ENCODE measurements around the gene ACOT8. TPM values are rescaled to one million over a fixed set of nuclear protein-coding genes. Genes with fewer than 3 reads are reported as not detected.

The ACOT8 gene
- total and polyA plus RNA-seq, 3 experiments from 2014 or later = 27.1 to 41.0 (median 27.3) TPM

DNA sequence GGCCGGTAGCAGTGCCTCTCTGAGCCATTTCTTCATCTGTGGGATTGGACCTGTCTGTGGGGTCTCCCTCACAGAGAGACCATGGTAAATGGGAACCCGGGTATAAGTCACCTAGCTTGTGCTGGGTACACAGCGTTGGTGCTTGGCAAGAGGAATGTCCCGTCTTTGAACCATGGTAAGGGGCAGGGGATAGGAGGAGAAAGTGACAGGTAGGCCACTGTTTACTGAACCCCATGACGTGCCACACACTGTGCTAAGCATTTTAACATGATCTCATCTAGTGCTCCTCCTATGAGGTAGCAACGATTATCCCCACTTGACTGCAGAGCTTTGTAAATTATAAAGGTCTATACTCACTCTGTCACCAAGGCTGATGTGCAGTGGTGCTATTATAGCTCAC is 29.5 kb downstream of the ACOT8 start:
- H3K4me3 ChIP-seq (ENCODE audit: low read length) = no peak overlapping the region
- CTCF ChIA-PET = no interaction called here
- POLR2A ChIA-PET = interaction anchor here (0.6 kb wide), 1 partner anchor 57 kb away, joined by 3 read pairs; no protein-coding TSS in a partner anchor
- Mint-ChIP-seq H3K9me3 (no peaks in the 10 kb centered on the region), H3K27ac (no peak overlapping the region), H3K36me3 (no peaks in the 10 kb centered on the region), H3K4me1 (peaks cover 10 to 23% (median 12%) of the 10 kb centered on the region in 3 donors), H3K4me3 (peak overlapping the region in 1 of 7 donors; percentile 19), H3K27me3 (peaks cover 13 to 25% of the 10 kb centered on the region in 2 donors)
- no peaks in the 10 kb centered on the region for H3K36me3 ChIP-seq (ENCODE audit: insufficient read depth, low read length)
- peaks cover 13% of the 10 kb centered on the region for H3K27me3 ChIP-seq (ENCODE audit: insufficient read depth, low read length, poor library complexity, severe bottlenecking)
- no peaks in the 10 kb centered on the region for H3K4me1 ChIP-seq (ENCODE audit: insufficient read depth, low read length)
- H3K27ac ChIP-seq (ENCODE audit: low read depth, low read length) = no peak overlapping the region
- H3K9me3 ChIP-seq (ENCODE audit: low read length) = no peaks in the 10 kb centered on the region
- no peak for DNase-seq

DNA sequence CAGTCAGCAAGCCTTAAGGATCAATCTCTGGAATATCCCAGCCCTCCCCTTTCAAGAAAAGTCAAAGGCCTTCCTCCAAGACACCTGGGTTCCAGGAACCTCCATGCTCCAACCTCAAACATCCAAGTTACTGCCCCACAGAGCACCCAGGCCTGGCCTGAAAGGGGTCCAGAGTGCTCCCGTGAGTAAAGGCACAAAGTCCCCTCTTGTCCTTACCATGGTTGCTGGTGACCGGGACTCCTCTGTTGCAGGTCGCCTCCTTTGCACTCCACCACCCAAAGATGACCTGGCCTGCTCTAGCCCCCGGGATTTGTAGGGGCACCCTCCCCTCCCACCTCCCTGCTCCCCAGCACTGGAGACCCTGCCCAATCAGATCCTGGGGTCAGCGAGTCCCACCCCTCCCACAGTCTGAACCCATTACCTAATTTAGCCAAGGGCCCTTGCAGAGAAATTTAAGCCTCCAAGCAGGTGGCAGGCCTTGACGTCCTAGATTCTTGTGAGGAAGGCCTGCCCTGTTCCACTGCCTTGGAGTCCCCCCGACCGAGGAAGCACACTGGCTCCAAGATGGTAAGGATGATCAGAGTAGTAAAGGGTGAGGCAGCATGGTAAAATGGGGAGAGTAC is 30.1 kb downstream of the ACOT8 start, which contains the start of gene TNNC2:
Gene TNNC2 (minus strand): TSS at position 283 of the 623 bp plus-strand sequence. CDS start 64 bp downstream, at position 219.
- no peak within 1 kb of the TSS for H3K4me3 ChIP-seq (ENCODE audit: low read length)
- H3K36me3 ChIP-seq (ENCODE audit: insufficient read depth, low read length) = no peaks in the 10 kb centered on the region
- H3K36me3 Mint-ChIP-seq = no peaks in the 10 kb centered on the region
- no peak within 1 kb of the TSS for H3K27ac Mint-ChIP-seq
- H3K27me3 ChIP-seq (ENCODE audit: insufficient read depth, low read length, poor library complexity, severe bottlenecking) = peaks cover 13% of the 10 kb centered on the region
- CTCF ChIA-PET = interaction anchor here (1.5 kb wide), 1 partner anchor 14 kb away, joined by 3 read pairs; no protein-coding TSS in a partner anchor
- POLR2A ChIA-PET = no interaction called here
- H3K4me3 Mint-ChIP-seq = peak within 1 kb of the TSS in 1 of 7 donors; percentile 19
- H3K27me3 Mint-ChIP-seq = peaks cover 13 to 30% of the 10 kb centered on the region in 2 donors
- H3K4me1 ChIP-seq (ENCODE audit: insufficient read depth, low read length) = no peaks in the 10 kb centered on the region
- no peak for DNase-seq
- no peaks in the 10 kb centered on the region for H3K9me3 ChIP-seq (ENCODE audit: low read length)
- H3K27ac ChIP-seq (ENCODE audit: low read depth, low read length) = no peak within 1 kb of the TSS
- H3K9me3 Mint-ChIP-seq = no peaks in the 10 kb centered on the region
- H3K4me1 Mint-ChIP-seq = peaks cover 10 to 27% (median 12%) of the 10 kb centered on the region in 3 donors

DNA sequence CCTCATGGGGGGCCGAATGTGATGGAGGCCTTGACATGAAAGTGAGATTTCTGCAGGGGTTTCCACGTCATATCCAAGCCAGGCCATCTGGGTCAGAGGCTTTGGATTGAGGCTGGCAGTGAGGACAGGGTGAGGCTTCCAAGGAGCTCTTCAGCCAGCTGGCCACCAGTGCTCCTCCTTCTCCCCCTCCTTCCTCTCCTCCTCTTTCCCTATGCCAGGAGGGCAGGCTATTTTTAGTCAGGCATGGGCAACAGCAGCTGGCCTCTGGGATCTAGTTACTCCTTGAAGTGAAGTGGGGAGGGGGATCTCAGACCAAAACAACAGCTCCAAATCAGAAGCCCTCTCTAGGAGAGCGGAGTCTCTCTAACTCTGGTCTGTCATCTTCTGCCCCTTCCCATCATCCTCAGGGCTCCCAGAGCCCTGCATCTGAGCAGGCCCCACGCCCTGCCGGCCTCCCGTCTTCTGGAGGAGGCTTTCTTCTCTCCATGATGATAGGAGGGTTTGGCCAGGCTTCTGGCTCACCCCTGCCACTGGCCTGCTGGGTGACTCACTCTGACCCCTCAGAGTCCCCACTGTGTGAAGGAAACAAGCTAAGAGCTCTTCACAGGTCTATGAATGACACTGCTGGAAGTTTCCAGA is 30.7 kb downstream of the ACOT8 start:
- Mint-ChIP-seq H3K36me3 (no peaks in the 10 kb centered on the region), H3K4me3 (no peak overlapping the region), H3K9me3 (no peaks in the 10 kb centered on the region), H3K4me1 (peaks cover 10 to 27% (median 12%) of the 10 kb centered on the region in 3 donors), H3K27ac (no peak overlapping the region), H3K27me3 (peaks cover 13 to 34% of the 10 kb centered on the region in 2 donors)
- POLR2A ChIA-PET = no interaction called here
- Histone ChIP-seq H3K4me3 (ENCODE audit: low read length) (no peak overlapping the region), H3K36me3 (ENCODE audit: insufficient read depth, low read length) (no peaks in the 10 kb centered on the region), H3K9me3 (ENCODE audit: low read length) (no peaks in the 10 kb centered on the region), H3K27ac (ENCODE audit: low read depth, low read length) (no peak overlapping the region), H3K27me3 (ENCODE audit: insufficient read depth, low read length, poor library complexity, severe bottlenecking) (peaks cover 13% of the 10 kb centered on the region), H3K4me1 (ENCODE audit: insufficient read depth, low read length) (no peaks in the 10 kb centered on the region)
- DNase-seq = no peak
- CTCF ChIA-PET = interaction anchor here (1.5 to 1.8 kb wide), 2 partner anchors 13 to 136 kb away, joined by 3 to 4 read pairs; no protein-coding TSS in a partner anchor

DNA sequence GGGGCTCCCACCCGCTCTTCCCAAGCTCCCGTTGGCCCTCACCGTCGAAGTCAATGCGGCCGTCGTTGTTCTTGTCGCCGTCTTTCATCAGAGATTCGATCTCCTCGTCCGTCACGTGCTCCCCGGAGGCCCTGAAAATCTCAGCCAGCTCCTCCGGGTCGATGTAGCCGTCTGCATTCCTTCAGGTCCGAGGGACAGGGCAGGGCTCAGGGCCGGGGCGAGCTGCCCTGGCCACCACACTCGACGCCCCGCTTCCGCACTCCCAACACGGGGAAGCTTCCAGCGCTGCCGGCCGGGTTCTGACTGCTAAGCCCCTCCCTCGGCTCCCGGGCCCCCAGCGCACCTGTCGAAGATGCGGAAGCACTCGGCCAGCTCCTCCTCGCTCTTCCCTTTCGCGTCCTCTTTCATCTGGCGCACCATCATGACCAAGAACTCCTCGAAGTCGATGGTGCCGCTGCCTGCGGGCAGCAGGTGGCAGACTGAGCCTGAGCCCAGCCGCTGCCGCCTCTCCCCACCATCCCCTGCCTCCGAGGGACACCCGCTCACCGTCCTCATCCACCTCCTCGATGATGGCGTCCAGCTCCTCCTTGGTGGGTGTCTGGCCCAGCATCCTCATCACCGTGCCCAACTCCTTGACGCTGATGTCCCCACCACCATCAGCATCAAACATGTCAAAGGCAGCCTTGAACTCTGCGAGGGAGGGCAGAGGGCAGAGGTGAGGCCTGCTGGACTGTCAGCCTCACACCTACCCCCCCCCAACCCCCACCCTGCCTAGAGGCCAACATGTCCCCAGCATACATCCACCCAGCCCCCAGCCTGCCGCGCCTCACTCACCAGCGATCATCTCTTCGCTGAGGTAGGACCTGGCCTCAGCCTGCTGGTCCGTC is 33.0 kb downstream of the ACOT8 start:
- Histone ChIP-seq H3K9me3 (ENCODE audit: low read length) (no peaks in the 10 kb centered on the region), H3K27me3 (ENCODE audit: insufficient read depth, low read length, poor library complexity, severe bottlenecking) (peaks cover 13% of the 10 kb centered on the region), H3K4me3 (ENCODE audit: low read length) (peak overlapping the region; percentile 39), H3K27ac (ENCODE audit: low read depth, low read length) (no peak overlapping the region), H3K36me3 (ENCODE audit: insufficient read depth, low read length) (no peaks in the 10 kb centered on the region), H3K4me1 (ENCODE audit: insufficient read depth, low read length) (no peaks in the 10 kb centered on the region)
- Mint-ChIP-seq H3K9me3 (no peaks in the 10 kb centered on the region), H3K27ac (peak overlapping the region in 4 of 8 donors; percentile 53 to 77 (median 76)), H3K4me1 (peaks cover 10 to 27% (median 12%) of the 10 kb centered on the region in 3 donors), H3K36me3 (no peaks in the 10 kb centered on the region), H3K27me3 (peaks cover 20 to 38% of the 10 kb centered on the region in 2 donors), H3K4me3 (peak overlapping the region; percentile 46 to 88 (median 78))
- CTCF ChIA-PET = interaction anchor here (0.8 to 1.8 kb wide), 11 partner anchors 8 to 190 kb away, joined by 3 to 6 read pairs (median 4); partner anchors contain the start of genes SNX21, UBE2C and ZNF335
- POLR2A ChIA-PET = interaction anchor here (0.6 to 1.1 kb wide), 3 partner anchors 10 to 503 kb away, joined by 3 to 5 read pairs (median 4); partner anchors contain the start of genes PCIF1 and SNX21
- peak; percentile 32 to 67 (median 41) for DNase-seq

DNA sequence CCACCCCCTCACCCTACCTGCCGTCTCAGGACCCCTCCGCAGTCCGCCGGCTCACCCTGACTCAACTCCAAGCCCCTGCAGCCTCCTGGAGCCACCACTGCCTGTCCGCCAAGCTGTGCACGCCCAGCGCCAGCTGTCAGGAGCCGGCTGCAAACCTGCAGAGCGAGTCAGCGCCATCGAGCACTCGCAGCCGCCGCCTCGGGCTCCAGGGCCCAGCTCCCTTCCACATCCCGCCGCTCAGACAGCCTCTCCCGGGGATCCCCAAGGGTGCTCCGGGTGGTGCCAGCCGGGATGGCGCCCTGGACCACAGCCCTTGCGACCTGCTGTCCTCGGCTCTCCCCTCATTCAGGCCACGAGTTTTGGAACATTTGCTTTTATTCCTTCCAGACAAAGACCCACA is 34.3 kb downstream of the ACOT8 start:
- ChIA-PET POLR2A (no interaction called here), CTCF (interaction anchor here (0.8 to 1.8 kb wide), 2 partner anchors 10 to 164 kb away, joined by 3 to 6 read pairs; partner anchors contain the start of gene UBE2C)
- Mint-ChIP-seq H3K4me3 (peak overlapping the region in 2 of 7 donors; percentile 15 to 37), H3K27me3 (peaks cover 23 to 38% of the 10 kb centered on the region in 2 donors), H3K9me3 (no peaks in the 10 kb centered on the region), H3K36me3 (no peaks in the 10 kb centered on the region), H3K4me1 (peaks cover 10 to 27% (median 12%) of the 10 kb centered on the region in 3 donors), H3K27ac (no peak overlapping the region)
- H3K4me3 ChIP-seq (ENCODE audit: low read length) = no peak overlapping the region
- no peak for DNase-seq
- peaks cover 13% of the 10 kb centered on the region for H3K27me3 ChIP-seq (ENCODE audit: insufficient read depth, low read length, poor library complexity, severe bottlenecking)
- no peaks in the 10 kb centered on the region for H3K4me1 ChIP-seq (ENCODE audit: insufficient read depth, low read length)
- no peaks in the 10 kb centered on the region for H3K36me3 ChIP-seq (ENCODE audit: insufficient read depth, low read length)
- no peak overlapping the region for H3K27ac ChIP-seq (ENCODE audit: low read depth, low read length)
- H3K9me3 ChIP-seq (ENCODE audit: low read length) = no peaks in the 10 kb centered on the region

DNA sequence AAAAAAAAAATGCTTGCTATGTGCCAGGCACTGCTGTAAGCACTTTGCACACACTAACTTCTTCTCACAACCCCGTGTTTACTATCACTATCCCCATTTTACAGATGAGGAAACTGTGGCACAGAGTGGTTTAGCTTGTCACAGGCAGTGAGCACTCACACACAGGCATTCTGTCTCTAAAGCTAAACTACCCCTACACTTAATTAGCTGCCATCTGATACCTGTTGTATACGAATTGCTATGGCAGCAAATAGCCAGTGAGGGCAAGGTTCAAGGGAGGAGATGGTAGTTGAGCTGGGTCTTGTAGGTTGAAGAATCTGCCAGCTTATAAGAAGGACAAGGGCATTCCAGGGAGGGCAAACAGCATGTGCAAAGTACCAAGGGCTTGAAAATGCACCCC is 35.2 kb downstream of the ACOT8 start:
- no peaks in the 10 kb centered on the region for H3K9me3 ChIP-seq (ENCODE audit: low read length)
- peak overlapping the region in 1 of 7 donors; percentile 26 for H3K4me3 Mint-ChIP-seq
- H3K27me3 Mint-ChIP-seq = peaks cover 23 to 38% of the 10 kb centered on the region in 2 donors
- H3K27me3 ChIP-seq (ENCODE audit: insufficient read depth, low read length, poor library complexity, severe bottlenecking) = peaks cover 13% of the 10 kb centered on the region
- no peaks in the 10 kb centered on the region for H3K36me3 ChIP-seq (ENCODE audit: insufficient read depth, low read length)
- no peaks in the 10 kb centered on the region for H3K4me1 ChIP-seq (ENCODE audit: insufficient read depth, low read length)
- no peak for DNase-seq
- CTCF ChIA-PET = interaction anchor here (0.7 to 1.3 kb wide), 4 partner anchors 23 to 165 kb away, joined by 3 to 4 read pairs (median 4); no protein-coding TSS in a partner anchor
- no peak overlapping the region for H3K4me3 ChIP-seq (ENCODE audit: low read length)
- POLR2A ChIA-PET = no interaction called here
- no peaks in the 10 kb centered on the region for H3K9me3 Mint-ChIP-seq
- H3K4me1 Mint-ChIP-seq = peaks cover 10 to 27% (median 12%) of the 10 kb centered on the region in 3 donors
- peak overlapping the region in 1 of 8 donors; percentile 58 for H3K27ac Mint-ChIP-seq
- H3K27ac ChIP-seq (ENCODE audit: low read depth, low read length) = no peak overlapping the region
- no peaks in the 10 kb centered on the region for H3K36me3 Mint-ChIP-seq

DNA sequence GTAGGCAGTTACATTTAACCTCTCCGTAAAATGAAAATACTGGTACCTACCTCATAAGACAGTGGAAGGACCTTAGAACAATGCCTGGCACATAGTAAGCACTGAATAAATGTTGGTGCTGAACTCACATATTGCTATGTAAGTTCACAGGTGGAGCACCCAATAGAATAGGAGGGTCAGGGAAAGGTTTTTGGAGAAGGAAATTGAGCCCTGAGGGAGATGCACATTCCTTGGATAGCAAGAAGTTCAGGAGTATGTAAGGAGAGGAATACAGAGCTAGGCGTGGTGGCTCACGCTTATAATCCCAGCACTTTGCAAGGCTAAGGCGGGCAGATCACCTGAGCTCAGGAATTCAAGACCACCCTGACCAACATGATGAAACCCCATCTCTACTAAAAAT is 37.7 kb downstream of the ACOT8 start:
- H3K9me3 ChIP-seq (ENCODE audit: low read length) = no peaks in the 10 kb centered on the region
- H3K4me3 Mint-ChIP-seq = no peak overlapping the region
- H3K36me3 Mint-ChIP-seq = no peaks in the 10 kb centered on the region
- no peak for DNase-seq
- no peaks in the 10 kb centered on the region for H3K4me1 ChIP-seq (ENCODE audit: insufficient read depth, low read length)
- H3K4me3 ChIP-seq (ENCODE audit: low read length) = no peak overlapping the region
- H3K27me3 Mint-ChIP-seq = peaks cover 22 to 34% of the 10 kb centered on the region in 2 donors
- no peaks in the 10 kb centered on the region for H3K9me3 Mint-ChIP-seq
- peaks cover 9 to 22% (median 9%) of the 10 kb centered on the region in 3 donors for H3K4me1 Mint-ChIP-seq
- no peaks in the 10 kb centered on the region for H3K36me3 ChIP-seq (ENCODE audit: insufficient read depth, low read length)
- no peak overlapping the region for H3K27ac Mint-ChIP-seq
- peaks cover 13% of the 10 kb centered on the region for H3K27me3 ChIP-seq (ENCODE audit: insufficient read depth, low read length, poor library complexity, severe bottlenecking)
- no peak overlapping the region for H3K27ac ChIP-seq (ENCODE audit: low read depth, low read length)
- POLR2A ChIA-PET = no interaction called here
- CTCF ChIA-PET = no interaction called here

Measured in CD8-positive, alpha-beta memory T cell (primary cell).